Stimulated activated CD4-positive, alpha-beta T cell treated with anti-CD3 and anti-CD28 coated beads, Interleukin-1b, Interleukin-23, amount 100 ng/mL, for 1 hour (primary cell): Measurements from ENCODE around the gene BLOC1S3.

Source experiments
- DNase-seq, 2 donors: peaks; one replicate each; pipeline ENCODE4 v3.0.0-alpha.2; 2020; ENCODE audit warnings: low read depth in 2 of 2

Gene BLOC1S3

GRCh38 chr19:45146251-45146650 lies 32.3 kb upstream of the BLOC1S3 start:
- no peak for DNase-seq

GRCh38 chr19:45146741-45147205 lies 31.8 kb upstream of the BLOC1S3 start:
- no peak for DNase-seq

- no peak for DNase-seq
Observed at GRCh38 chr19:45147835-45148676, 30.5 kb upstream of the BLOC1S3 start.

- DNase-seq, result no peak
Observed at GRCh38 chr19:45149129-45149528, 29.5 kb upstream of the BLOC1S3 start.

- DNase-seq, result no peak
Observed at GRCh38 chr19:45150180-45150579, 28.4 kb upstream of the BLOC1S3 start.

GRCh38 chr19:45150751-45151281 lies 27.8 kb upstream of the BLOC1S3 start:
- DNase-seq, result no peak

GRCh38 chr19:45151320-45151719 lies 27.3 kb upstream of the BLOC1S3 start:
- DNase-seq, result no peak

GRCh38 chr19:45151821-45152503 lies 26.6 kb upstream of the BLOC1S3 start:
- DNase-seq, result no peak

- no peak for DNase-seq
Observed at GRCh38 chr19:45152504-45153338, 25.9 kb upstream of the BLOC1S3 start.

GRCh38 chr19:45153339-45154063 lies 25.1 kb upstream of the BLOC1S3 start:
- no peak for DNase-seq

- no peak for DNase-seq
Observed at GRCh38 chr19:45154064-45154827, 24.3 kb upstream of the BLOC1S3 start.

GRCh38 chr19:45156011-45156630 lies 22.5 kb upstream of the BLOC1S3 start:
- DNase-seq, result no peak

- no peak for DNase-seq
Observed at GRCh38 chr19:45156751-45157150, 21.8 kb upstream of the BLOC1S3 start.

- DNase-seq, result no peak
Observed at GRCh38 chr19:45158503-45159209, 19.9 kb upstream of the BLOC1S3 start.

- DNase-seq, result no peak
Observed at GRCh38 chr19:45159210-45159970, 19.2 kb upstream of the BLOC1S3 start.

GRCh38 chr19:45159971-45160324 lies 18.6 kb upstream of the BLOC1S3 start:
- no peak for DNase-seq

GRCh38 chr19:45160870-45161737 lies 17.5 kb upstream of the BLOC1S3 start, which contains the start of gene NKPD1:
Gene NKPD1 (minus strand): TSS chr19:45160982. CDS start chr19:45160150, 832 bp downstream.
- DNase-seq, result no peak
